ENCODE results near the gene MAPKAP1.

Gene MAPKAP1

DNA sequence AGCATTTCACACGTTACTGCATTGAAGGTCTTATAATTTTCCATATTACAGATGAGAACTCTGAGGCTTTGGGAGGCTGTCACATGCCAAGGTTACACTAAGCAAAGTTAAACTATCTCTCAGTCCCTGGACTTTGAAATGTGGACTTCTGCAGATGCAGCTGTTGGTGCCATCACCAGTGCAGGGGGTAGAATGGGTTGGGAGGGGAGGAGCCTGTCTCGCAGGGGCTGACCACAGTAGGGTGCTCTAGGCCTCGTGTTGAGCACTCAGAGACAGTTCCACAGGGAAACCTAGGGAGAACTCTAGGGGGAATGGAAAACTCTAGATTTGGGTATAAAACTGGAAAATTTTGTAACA, 220.9 kb downstream of the MAPKAP1 start:
- DNase-seq, result no peak

- DNase-seq, result no peak
Observed at GRCh38 chr9:125485471-125486151, 221.4 kb downstream of the MAPKAP1 start.

- no peak for DNase-seq
Observed at GRCh38 chr9:125484350-125485282, 222.4 kb downstream of the MAPKAP1 start.

GRCh38 chr9:125483697-125484096, 223.3 kb downstream of the MAPKAP1 start:
- no peak for DNase-seq

- no peak for DNase-seq
Observed at GRCh38 chr9:125479846-125480615, 227.0 kb downstream of the MAPKAP1 start.

DNA sequence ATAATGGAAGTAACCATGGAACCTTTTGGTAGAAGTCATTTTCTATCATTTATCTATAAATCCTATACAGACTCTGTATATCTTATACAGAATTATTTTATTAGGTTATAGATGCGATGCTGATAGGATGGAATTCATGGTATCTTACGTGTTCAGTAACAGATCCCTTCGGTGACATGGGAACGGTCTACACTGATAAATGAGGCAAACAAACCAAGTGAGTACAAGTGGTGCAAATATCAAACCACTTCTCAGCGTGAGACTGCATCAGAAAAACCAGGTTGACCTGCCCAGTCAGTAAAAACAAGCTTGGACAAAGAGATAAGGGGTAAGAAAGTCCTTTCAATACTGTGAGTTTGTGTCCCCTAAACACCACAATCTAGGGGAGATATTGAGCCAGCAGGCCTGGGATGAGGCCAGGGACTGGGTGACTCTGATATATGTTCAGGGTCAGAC, 229.9 kb downstream of the MAPKAP1 start:
- no peak for DNase-seq

DNA sequence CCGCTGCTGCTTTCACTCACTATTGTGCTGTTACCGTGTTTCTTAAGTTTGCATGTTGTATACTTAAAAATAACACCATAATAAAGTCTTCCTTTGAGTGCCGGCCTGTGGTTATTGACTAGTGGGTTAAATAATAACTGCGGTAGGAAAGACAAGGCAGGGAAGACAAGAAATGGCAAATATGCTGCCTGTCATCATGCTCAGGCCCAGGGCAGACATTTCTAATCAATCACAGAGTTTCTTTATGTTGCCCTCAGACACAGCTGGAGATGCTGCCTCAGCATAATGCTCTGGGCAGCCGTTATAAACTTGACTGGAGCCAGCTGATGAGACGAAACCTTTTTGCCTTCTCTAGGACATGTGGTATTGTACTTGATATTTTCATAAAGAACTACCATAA, 230.4 kb downstream of the MAPKAP1 start:
- DNase-seq, result no peak

- no peak for DNase-seq
Observed at GRCh38 chr9:125475385-125475784, 231.6 kb downstream of the MAPKAP1 start.

- DNase-seq, result no peak
Observed at GRCh38 chr9:125472926-125473701, 233.9 kb downstream of the MAPKAP1 start.

DNA sequence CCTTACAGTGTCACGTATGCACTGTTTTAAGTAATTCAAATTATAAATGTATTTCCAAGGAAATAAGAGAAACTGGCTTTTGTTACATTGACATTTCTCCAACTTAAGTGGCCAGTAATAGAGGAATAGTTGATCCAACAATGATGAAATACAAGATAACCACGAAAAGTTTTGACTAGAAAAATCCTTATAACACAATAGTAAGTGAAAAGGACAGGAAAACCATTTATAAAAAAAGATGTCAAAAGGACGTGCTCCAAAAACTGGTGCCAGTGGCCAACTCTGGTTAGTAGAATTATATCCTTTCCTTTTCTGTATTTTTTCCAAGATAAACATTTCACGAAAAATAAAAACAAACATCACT, 234.5 kb downstream of the MAPKAP1 start:
- no peak for DNase-seq

DNA sequence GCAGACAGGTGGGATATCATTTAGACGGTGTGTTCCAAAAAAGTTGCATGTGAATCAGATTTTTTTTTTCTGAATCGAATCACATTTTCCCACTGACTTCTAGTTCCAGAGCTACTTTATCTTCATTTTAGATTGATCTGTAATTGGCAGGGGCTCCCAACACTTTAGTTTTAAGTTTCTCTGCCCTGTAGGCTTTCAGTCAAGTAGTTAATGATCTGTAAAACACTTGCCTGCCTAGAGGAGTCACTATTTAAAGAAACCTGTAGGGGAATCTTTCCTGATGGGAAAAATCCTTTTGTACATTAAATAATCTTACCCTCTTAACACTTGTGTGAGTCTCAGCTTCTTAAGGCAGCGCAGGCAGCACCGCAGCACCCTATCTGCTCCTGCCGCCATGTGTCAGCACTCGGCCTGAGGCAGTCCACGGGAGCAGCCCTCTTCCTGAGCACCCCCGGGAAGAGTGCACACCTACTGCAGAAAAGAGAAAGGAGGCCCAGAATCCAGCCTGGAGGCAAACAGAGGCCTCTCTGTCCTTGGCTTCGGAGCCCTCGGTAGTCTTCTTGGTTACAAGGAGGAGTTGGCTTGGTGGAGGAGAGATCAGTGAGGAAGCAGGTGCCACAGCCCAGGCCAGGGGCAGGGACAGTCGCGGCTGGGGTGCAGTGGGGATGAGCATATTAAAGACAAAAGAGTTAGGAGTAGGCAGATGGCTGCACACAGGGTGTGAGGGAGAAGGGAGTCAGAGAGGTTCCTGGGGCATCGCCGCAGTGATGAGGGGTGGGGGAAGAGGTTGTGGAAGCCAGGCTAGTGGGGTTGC, 236.0 kb downstream of the MAPKAP1 start:
- no peak for DNase-seq

DNA sequence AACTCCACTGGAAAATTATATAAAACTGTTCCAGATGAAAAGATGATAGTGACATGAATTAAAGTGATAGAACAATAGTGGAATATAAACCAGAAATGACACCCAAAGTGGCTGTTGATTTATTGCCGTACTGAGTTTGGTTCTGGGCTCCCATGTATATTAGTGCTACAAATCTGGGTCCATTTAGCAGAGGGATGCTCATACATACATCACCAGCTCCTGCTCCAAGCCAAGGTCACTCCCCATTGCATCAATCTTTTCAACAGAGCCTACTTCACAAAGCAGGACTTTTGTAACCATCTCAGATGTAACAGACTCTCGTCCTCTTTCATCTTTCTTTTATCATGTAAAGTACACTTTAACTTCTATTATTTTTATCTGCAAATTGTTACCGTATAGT, 236.8 kb downstream of the MAPKAP1 start:
- no peak for DNase-seq

DNA sequence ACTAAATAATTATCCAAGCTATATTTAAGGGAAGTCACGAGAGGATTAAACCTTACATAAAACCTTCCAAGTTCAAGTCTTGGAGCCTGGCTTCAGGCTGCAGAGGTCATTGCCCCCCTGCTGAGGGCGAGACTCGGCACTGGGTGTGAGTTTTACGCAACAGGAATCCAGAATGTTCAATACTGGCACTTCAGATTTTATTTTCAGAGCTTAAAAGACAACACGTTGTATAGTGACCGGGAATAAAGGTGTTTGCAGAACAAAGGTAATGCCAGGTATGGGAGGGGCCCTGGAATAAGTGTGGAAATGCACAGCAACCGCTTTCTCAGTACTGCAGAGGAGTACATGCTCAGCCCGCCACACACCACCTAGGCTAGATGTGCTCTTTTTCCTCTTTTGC, 238.4 kb downstream of the MAPKAP1 start:
- DNase-seq, result no peak

DNA sequence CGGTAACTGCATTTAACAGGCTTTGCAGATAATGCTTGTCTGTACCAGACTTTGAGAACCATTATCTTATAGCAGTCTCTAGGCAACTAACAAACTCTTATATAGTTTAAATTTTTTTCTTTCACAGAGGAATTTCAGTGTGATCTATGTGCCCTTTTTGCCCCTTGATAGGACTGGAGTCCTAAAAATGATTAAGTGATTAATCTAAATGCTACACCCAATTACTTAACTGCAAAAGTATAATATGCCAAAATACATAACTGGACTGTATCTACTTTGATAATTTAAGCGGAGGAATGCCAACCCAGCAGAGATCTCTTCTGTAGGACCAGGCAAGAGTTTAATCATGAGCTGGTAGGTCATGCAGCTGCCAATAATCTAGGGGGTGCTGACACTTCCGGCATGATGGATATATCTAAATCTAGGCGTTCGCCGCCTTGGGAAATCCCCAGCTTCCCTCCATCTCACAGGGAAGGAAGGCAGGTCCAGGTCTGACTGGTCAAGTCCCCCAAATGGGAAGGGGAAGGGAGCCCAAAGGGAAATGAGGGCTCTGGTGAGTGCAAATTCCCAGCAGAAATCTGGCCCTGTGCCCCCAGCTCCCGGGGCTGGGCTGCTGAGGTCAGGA, 239.8 kb downstream of the MAPKAP1 start:
- DNase-seq, result no peak

DNA sequence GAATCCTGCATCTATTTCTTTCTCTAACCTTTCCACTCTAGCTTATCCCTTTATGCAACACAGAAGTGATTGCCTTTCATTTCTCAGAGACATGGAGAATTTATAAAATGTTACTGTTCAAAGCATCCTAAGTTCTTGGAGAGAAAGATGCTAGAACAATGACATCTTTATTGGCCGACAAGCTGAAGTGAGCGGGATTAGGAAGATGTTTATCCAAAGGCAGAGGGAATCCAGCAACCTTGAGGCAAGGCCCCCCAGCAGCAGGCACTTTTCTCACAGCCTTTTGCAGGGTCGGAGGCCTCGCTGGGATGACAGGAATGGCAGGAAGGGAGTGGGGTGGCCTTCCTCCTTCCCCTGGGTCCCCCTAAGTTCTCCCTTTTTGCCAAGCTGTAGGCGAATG, 240.6 kb downstream of the MAPKAP1 start:
- DNase-seq, result no peak

DNA sequence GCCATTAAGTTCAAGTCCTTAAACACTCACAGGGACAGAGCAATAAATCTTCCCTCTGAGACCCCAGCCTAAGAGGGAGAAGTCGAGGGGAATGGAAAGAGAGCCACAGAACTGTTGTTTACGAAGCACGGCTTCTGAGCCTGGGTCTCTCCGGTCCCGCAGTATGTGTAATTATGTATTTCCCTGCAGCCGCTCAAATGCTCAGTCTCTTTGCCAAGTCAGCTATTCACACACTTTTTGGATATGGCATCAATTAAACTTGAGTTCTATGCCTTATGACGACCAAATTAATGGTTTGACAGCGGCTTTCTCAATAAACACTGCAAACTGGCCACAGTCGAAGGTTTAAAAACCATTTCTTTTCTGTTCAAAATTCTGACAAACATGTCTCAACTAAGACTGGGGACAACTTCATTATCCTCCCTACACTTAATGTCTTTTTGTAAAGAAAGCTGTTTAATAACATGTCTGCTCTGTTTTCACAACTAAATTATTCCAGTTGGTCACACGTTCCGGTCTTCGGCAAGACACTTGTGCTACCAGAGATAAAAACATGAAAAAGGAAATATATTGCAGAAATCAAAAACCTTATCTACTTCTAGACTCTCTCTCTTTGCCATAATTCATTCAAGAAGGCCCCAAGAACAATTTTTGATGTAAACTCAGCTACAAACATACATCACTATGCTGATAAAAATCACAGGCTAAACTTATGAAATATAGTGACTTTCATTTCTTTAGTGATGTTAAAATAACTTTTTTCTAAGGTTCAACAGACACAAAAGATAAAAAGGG, 242.2 kb downstream of the MAPKAP1 start:
- DNase-seq, result no peak

DNA sequence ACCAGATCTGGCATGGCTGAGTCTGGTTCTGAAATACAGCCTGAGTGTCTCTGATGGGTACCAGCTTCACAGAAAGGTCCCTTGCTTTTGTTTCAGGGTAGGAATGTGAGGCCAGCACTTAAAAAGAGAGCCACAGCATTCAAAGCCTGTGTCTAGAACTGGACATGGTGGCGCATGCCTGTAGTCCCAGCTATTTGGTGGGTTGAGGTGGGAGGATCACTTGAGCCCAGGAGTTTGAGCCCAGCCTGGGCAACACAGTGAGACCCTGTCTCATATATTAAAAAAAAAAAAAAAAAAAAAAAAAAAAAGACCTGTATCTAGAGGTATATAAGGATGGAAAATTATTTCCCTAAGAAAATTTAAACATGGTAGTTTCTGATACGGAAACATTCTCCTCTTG, 243.1 kb downstream of the MAPKAP1 start:
- no peak for DNase-seq

DNA sequence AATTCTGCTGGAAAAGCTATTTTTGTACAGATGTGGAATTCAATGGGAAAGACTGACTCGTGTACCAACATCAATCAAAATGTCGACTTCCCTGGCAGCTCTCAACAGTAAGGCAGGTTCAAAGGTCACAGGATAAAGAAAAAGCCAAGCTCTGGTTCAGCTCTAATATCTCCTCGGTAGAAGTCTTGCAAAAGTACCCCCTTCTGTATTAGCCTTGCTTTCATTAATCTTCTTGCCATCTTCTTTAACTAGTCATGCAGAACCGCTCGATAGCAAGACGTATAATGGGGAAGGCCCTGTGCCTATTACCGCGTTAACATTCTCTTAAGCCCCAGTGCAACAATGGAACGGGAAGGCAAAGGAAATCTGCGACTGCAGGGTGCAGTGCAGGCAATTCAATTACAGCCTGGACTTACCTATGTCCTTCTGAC, 244.1 kb downstream of the MAPKAP1 start:
- DNase-seq, result no peak

DNA sequence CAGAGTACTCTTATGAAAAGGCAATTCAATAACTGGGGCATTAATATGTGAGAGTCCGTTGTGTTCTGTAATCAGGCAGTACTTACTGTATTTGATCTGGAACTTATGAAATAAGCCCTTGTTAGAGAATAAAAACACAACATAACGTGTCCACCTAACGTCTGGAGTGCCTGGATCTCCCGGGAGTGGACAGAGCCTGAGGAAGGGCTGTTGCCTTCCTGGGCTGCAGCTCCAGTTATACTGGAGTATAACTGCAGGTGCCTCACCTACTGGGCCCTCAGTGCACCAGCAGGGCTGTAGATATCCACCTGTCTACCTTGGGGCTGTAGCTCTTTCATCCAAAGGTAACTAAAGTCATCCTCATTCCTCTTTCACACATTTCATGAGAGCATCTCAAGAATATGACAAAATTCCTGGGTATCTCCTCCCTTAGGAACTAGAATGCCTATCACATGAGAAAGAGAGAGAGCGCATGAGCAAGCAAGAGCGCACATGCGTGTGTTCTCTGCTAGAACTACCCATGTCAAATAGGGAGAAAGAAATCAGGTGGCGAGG, 245.3 kb downstream of the MAPKAP1 start:
- DNase-seq, result no peak
